ENCODE results near the gene PRRG1. TPM values are rescaled to one million over a fixed set of nuclear protein-coding genes. Genes with fewer than 3 reads are reported as not detected.

PRRG1 gene
- polyA plus RNA-seq, 2 donors, result 1.8 to 1.9 TPM

DNA sequence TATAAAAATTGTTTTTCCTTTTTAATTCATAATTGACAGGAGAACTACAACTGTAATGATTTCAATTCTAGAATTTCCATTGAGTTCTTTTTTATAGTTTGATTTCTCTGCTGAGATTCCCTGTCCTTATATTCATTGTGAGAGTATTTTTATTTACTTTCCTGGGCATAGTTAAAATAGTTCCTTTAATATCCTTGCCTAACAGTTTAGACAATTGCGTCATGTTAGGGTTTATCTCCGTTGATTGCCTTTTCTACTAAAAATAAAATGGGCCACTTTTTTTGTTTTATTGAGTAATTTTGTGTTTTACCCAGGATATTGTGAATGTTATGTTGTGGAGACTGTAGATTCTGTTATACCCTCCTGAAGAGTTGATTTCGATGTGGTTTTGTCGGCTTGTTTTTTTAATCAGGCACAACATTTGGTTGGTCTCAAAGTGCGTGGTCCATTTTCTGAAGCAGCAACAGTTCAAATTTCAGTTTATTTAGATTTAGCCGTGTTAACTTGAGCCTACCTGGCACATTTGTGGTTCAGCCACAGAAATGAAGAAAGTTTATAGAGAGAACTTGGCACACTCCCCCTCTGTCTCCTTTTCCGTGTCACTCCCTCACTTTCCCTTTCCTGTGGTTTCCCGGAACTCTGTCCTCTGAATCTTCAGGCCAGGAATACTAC, 16.0 kb upstream of the PRRG1 start:
- Histone ChIP-seq H3K27ac (ENCODE audit: low read depth in 2 of 2, low read length in 1 of 2) (no peak overlapping the region), H3K4me1 (ENCODE audit: control insufficient read depth in 2 of 2, insufficient read depth in 2 of 2, low read length in 1 of 2) (no peaks in the 10 kb centered on the region), H3K27me3 (ENCODE audit: control insufficient read depth in 1 of 2, insufficient read depth in 2 of 2, low read length in 2 of 2) (peaks cover 0 to 7% of the 10 kb centered on the region in 2 donors), H3K36me3 (ENCODE audit: control insufficient read depth in 2 of 2, insufficient read depth in 2 of 2, low read length in 1 of 2) (no peaks in the 10 kb centered on the region), H3K4me3 (ENCODE audit: low read depth in 1 of 2, low read length in 2 of 2) (no peak overlapping the region), H3K9me3 (ENCODE audit: control insufficient read depth in 2 of 2, insufficient read depth in 1 of 2, low read depth in 1 of 2, low read length in 1 of 2) (no peaks in the 10 kb centered on the region)
- WGBS, 2 donors, result 72 to 74% methylated on average over 8 of the region's 8 CpGs

DNA sequence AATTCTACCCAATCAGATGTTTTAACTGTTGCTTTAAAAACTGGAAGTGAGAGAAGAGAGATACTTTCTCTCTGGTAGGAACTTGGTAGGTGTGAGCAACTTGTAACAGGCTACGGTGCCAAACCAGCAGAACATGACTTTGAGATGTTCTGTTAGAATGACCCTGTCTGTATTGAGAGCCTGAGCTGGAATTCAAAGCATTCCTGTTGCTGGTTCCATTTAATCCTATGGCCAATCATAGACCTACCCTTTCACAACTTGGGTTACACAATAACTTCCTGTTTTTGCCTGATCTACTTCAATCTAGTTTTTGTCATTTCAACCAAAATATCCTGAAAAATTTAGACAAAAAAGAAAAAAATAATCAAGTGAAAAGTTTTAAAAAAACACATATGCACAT, 1.7 kb upstream of the PRRG1 start:
- no peaks in the 10 kb centered on the region for H3K9me3 ChIP-seq (ENCODE audit: control insufficient read depth in 2 of 2, insufficient read depth in 1 of 2, low read depth in 1 of 2, low read length in 1 of 2)
- no peak overlapping the region for H3K27ac ChIP-seq (ENCODE audit: low read depth in 2 of 2, low read length in 1 of 2)
- H3K4me3 ChIP-seq (ENCODE audit: low read depth in 1 of 2, low read length in 2 of 2), result no peak overlapping the region
- no peaks in the 10 kb centered on the region for H3K27me3 ChIP-seq (ENCODE audit: control insufficient read depth in 1 of 2, insufficient read depth in 2 of 2, low read length in 2 of 2)
- H3K4me1 ChIP-seq (ENCODE audit: control insufficient read depth in 2 of 2, insufficient read depth in 2 of 2, low read length in 1 of 2), result no peaks in the 10 kb centered on the region
- no peaks in the 10 kb centered on the region for H3K36me3 ChIP-seq (ENCODE audit: control insufficient read depth in 2 of 2, insufficient read depth in 2 of 2, low read length in 1 of 2)
- WGBS, 2 donors, result 50 to 56% methylated on average over 1 of the region's 1 CpG

DNA sequence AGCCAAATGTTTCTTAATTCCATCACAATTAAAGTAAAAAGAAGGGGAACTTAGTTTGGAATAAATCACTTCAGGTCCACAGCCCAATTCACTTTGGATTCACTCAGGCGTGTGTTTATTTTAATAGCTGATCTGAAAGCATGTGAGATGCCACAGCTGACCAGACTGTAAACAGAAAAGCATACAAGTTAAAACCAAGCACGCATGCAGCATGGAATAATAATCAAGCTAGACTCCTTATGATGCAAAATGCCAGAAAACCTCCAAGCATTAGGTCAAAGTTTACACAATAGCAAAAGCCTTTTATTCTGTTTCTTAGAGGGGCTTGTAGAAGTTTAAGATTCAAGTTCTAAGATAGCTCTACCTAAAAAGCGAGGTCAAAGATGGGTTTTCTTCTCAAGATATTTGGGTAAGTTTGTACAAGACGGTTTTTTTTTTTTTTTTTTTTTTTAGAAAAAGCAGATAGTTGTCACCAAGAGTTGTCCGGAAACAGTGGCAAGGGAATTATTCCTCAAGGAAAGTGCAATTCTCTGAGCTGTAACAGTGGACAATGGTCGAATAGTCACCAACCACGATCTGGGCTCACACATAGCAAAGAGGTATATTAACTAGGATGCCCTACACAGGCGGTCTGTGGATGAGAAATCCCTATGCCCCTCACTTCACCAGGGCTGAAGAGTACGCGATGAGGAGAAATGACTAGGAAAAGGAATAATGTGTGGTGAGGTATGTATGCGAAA, 763 bp upstream of the PRRG1 start:
- Histone ChIP-seq H3K27ac (ENCODE audit: low read depth in 2 of 2, low read length in 1 of 2) (peak overlapping the region; percentile 23 to 63), H3K36me3 (ENCODE audit: control insufficient read depth in 2 of 2, insufficient read depth in 2 of 2, low read length in 1 of 2) (no peaks in the 10 kb centered on the region), H3K4me1 (ENCODE audit: control insufficient read depth in 2 of 2, insufficient read depth in 2 of 2, low read length in 1 of 2) (no peaks in the 10 kb centered on the region), H3K4me3 (ENCODE audit: low read depth in 1 of 2, low read length in 2 of 2) (peak overlapping the region in 1 of 2 donors; percentile 56), H3K9me3 (ENCODE audit: control insufficient read depth in 2 of 2, insufficient read depth in 1 of 2, low read depth in 1 of 2, low read length in 1 of 2) (no peaks in the 10 kb centered on the region), H3K27me3 (ENCODE audit: control insufficient read depth in 1 of 2, insufficient read depth in 2 of 2, low read length in 2 of 2) (no peaks in the 10 kb centered on the region)
- WGBS, 2 donors, result 36 to 39% methylated on average over 11 of the region's 11 CpGs

DNA sequence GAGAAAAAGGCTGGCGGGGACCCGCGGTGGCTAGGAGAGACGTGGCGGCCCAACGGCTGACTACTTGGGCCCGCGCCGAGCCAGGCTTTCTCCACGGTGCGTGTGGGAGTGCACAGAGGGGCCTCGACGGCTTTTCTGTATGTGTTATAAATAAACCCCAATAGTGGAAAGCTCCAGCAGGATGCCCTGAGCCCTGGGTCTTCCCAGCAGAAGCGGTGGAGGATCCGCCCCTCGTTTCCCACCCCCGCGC, 268 bp upstream of the PRRG1 start:
- no peaks in the 10 kb centered on the region for H3K36me3 ChIP-seq (ENCODE audit: control insufficient read depth in 2 of 2, insufficient read depth in 2 of 2, low read length in 1 of 2)
- no peaks in the 10 kb centered on the region for H3K9me3 ChIP-seq (ENCODE audit: control insufficient read depth in 2 of 2, insufficient read depth in 1 of 2, low read depth in 1 of 2, low read length in 1 of 2)
- H3K27me3 ChIP-seq (ENCODE audit: control insufficient read depth in 1 of 2, insufficient read depth in 2 of 2, low read length in 2 of 2), result no peaks in the 10 kb centered on the region
- peak overlapping the region in 1 of 2 donors; percentile 56 for H3K4me3 ChIP-seq (ENCODE audit: low read depth in 1 of 2, low read length in 2 of 2)
- 2 to 22% methylated on average over 15 to 18 of the region's 18 CpGs for WGBS, 2 donors
- H3K27ac ChIP-seq (ENCODE audit: low read depth in 2 of 2, low read length in 1 of 2), result peak overlapping the region; percentile 23 to 63
- H3K4me1 ChIP-seq (ENCODE audit: control insufficient read depth in 2 of 2, insufficient read depth in 2 of 2, low read length in 1 of 2), result no peaks in the 10 kb centered on the region

DNA sequence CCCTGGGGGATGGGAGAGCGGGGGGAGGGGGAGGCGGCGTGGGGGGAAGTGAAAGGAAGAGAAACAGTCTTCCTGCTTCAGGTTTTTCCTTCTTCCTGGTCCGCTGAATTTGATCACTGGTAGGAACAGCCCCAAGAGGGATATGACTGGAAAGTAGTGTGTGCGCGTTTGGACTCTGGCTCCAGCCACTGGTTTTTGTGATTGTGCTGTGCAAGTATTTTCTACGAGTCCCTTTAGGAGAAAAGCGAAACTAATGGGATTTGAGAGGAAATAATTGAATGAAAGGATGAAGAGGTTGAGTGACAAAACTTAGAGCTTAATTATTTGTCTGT, 836 bp downstream of the PRRG1 start:
- Histone ChIP-seq H3K9me3 (ENCODE audit: control insufficient read depth in 2 of 2, insufficient read depth in 1 of 2, low read depth in 1 of 2, low read length in 1 of 2) (no peaks in the 10 kb centered on the region), H3K4me3 (ENCODE audit: low read depth in 1 of 2, low read length in 2 of 2) (peak overlapping the region; percentile 56 to 68), H3K36me3 (ENCODE audit: control insufficient read depth in 2 of 2, insufficient read depth in 2 of 2, low read length in 1 of 2) (no peaks in the 10 kb centered on the region), H3K27me3 (ENCODE audit: control insufficient read depth in 1 of 2, insufficient read depth in 2 of 2, low read length in 2 of 2) (no peaks in the 10 kb centered on the region), H3K27ac (ENCODE audit: low read depth in 2 of 2, low read length in 1 of 2) (peak overlapping the region in 1 of 2 donors; percentile 73), H3K4me1 (ENCODE audit: control insufficient read depth in 2 of 2, insufficient read depth in 2 of 2, low read length in 1 of 2) (no peaks in the 10 kb centered on the region)
- 4 to 24% methylated on average over 8 of the region's 8 CpGs for WGBS, 2 donors

DNA sequence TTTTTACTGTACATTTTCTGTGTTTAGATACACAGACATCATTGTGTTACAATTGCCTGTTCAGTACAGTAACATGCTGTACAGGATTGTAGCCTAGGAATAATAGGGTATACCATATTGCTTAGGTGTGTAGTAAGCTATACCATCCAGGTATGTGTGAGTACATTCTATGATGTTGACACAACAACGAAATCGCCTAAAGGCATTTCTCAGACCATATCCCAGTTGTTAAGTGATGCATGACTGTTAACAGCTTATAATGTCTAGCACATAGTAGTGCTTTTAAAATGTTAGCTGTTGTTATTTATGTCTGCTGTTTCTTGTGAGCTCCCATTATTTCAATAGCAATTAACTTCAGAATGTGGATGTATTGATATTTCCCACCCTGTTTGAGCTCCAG, 4.5 kb downstream of the PRRG1 start:
- no peaks in the 10 kb centered on the region for H3K9me3 ChIP-seq (ENCODE audit: control insufficient read depth in 2 of 2, insufficient read depth in 1 of 2, low read depth in 1 of 2, low read length in 1 of 2)
- no peak overlapping the region for H3K27ac ChIP-seq (ENCODE audit: low read depth in 2 of 2, low read length in 1 of 2)
- no peaks in the 10 kb centered on the region for H3K36me3 ChIP-seq (ENCODE audit: control insufficient read depth in 2 of 2, insufficient read depth in 2 of 2, low read length in 1 of 2)
- WGBS, 2 donors, result 59 to 81% methylated on average over 2 of the region's 2 CpGs
- no peaks in the 10 kb centered on the region for H3K27me3 ChIP-seq (ENCODE audit: control insufficient read depth in 1 of 2, insufficient read depth in 2 of 2, low read length in 2 of 2)
- no peak overlapping the region for H3K4me3 ChIP-seq (ENCODE audit: low read depth in 1 of 2, low read length in 2 of 2)
- H3K4me1 ChIP-seq (ENCODE audit: control insufficient read depth in 2 of 2, insufficient read depth in 2 of 2, low read length in 1 of 2), result no peaks in the 10 kb centered on the region

DNA sequence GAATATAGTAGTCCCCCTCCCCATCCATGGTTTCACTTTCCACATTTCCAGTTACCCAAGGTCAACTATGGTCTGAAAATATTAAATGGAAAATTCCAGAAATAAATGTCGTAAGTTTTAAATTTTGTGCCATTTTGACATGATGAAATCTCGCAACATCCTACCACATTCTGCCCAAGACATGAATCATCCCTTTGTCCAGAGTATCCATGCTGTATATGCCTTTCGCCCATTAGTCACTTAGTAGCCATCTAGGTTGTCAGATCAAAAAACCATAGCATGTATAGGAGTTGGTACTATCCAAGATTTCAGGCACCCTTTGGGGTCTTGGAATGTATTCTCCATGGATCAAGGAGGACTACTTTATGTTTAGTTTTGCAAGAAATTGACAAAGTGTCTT, 8.3 kb downstream of the PRRG1 start:
- H3K27ac ChIP-seq (ENCODE audit: low read depth in 2 of 2, low read length in 1 of 2), result no peak overlapping the region
- no peaks in the 10 kb centered on the region for H3K27me3 ChIP-seq (ENCODE audit: control insufficient read depth in 1 of 2, insufficient read depth in 2 of 2, low read length in 2 of 2)
- 90% methylated on average over 3 of the region's 3 CpGs for WGBS, 2 donors
- H3K4me1 ChIP-seq (ENCODE audit: control insufficient read depth in 2 of 2, insufficient read depth in 2 of 2, low read length in 1 of 2), result no peaks in the 10 kb centered on the region
- H3K9me3 ChIP-seq (ENCODE audit: control insufficient read depth in 2 of 2, insufficient read depth in 1 of 2, low read depth in 1 of 2, low read length in 1 of 2), result no peaks in the 10 kb centered on the region
- H3K4me3 ChIP-seq (ENCODE audit: low read depth in 1 of 2, low read length in 2 of 2), result no peak overlapping the region
- no peaks in the 10 kb centered on the region for H3K36me3 ChIP-seq (ENCODE audit: control insufficient read depth in 2 of 2, insufficient read depth in 2 of 2, low read length in 1 of 2)

DNA sequence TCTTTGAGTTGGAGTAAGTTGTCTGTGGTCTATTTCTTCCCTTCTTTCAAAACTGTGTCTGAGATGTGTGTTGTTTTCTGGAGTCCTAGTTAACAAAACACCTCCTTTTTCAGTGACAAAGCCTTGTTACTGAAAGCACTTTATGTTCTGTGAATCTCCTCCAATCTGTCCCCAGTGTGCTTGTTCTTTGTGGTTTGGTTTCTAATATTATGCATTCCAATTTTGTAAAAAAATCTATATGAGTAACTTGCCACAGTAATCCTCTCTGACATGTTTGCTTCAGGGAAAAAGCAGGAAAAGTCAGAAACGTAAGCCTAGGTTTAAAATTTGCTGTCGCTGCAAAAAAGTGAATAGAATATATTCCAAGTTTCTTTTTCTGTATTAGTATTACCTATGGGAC, 12.4 kb downstream of the PRRG1 start:
- no peaks in the 10 kb centered on the region for H3K27me3 ChIP-seq (ENCODE audit: control insufficient read depth in 1 of 2, insufficient read depth in 2 of 2, low read length in 2 of 2)
- WGBS, 2 donors, result 39 to 60% methylated on average over 2 of the region's 2 CpGs
- H3K9me3 ChIP-seq (ENCODE audit: control insufficient read depth in 2 of 2, insufficient read depth in 1 of 2, low read depth in 1 of 2, low read length in 1 of 2), result no peaks in the 10 kb centered on the region
- no peak overlapping the region for H3K4me3 ChIP-seq (ENCODE audit: low read depth in 1 of 2, low read length in 2 of 2)
- H3K36me3 ChIP-seq (ENCODE audit: control insufficient read depth in 2 of 2, insufficient read depth in 2 of 2, low read length in 1 of 2), result no peaks in the 10 kb centered on the region
- H3K4me1 ChIP-seq (ENCODE audit: control insufficient read depth in 2 of 2, insufficient read depth in 2 of 2, low read length in 1 of 2), result no peaks in the 10 kb centered on the region
- H3K27ac ChIP-seq (ENCODE audit: low read depth in 2 of 2, low read length in 1 of 2), result no peak overlapping the region

DNA sequence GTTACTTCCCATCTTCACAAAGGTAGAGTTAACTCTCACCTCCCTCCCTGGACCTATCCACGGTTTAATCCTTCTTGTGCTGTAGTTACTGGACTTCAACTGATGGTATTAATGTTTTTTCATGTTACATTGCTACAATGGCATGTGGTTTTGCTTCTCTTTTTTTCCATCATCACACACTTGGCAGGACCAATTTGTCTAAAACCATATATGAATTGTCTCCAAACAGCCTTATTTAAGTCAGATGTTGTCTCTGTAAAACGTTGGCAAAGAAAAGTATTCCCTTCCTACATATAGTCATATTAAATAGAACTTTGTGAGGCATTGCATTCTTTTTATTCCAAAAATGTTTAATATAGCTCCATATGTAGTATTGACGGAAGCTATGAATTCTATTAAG, 15.5 kb downstream of the PRRG1 start:
- no peaks in the 10 kb centered on the region for H3K9me3 ChIP-seq (ENCODE audit: control insufficient read depth in 2 of 2, insufficient read depth in 1 of 2, low read depth in 1 of 2, low read length in 1 of 2)
- H3K4me1 ChIP-seq (ENCODE audit: control insufficient read depth in 2 of 2, insufficient read depth in 2 of 2, low read length in 1 of 2), result no peaks in the 10 kb centered on the region
- 60 to 79% methylated on average over 3 of the region's 3 CpGs for WGBS, 2 donors
- H3K27me3 ChIP-seq (ENCODE audit: control insufficient read depth in 1 of 2, insufficient read depth in 2 of 2, low read length in 2 of 2), result no peaks in the 10 kb centered on the region
- H3K4me3 ChIP-seq (ENCODE audit: low read depth in 1 of 2, low read length in 2 of 2), result no peak overlapping the region
- no peak overlapping the region for H3K27ac ChIP-seq (ENCODE audit: low read depth in 2 of 2, low read length in 1 of 2)
- H3K36me3 ChIP-seq (ENCODE audit: control insufficient read depth in 2 of 2, insufficient read depth in 2 of 2, low read length in 1 of 2), result no peaks in the 10 kb centered on the region

DNA sequence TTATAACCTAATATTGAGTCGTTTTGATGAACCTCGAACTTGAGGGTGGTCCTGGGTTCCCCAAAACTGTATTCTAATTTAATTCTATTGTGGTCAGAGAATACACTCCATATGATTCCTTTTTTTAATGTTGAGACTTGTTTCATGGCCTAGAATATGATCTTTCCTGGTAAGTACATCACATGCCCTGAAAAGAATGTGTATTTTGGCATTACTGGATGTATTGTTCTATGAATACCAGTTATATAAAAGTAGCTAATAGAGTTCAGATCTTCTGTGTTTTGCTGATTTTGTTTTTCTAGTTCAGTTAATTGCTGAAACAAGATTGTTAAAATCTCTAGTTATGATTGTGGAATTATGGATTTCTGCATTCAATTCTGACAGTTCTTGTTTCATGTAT, 18.8 kb downstream of the PRRG1 start:
- no peaks in the 10 kb centered on the region for H3K27me3 ChIP-seq (ENCODE audit: control insufficient read depth in 1 of 2, insufficient read depth in 2 of 2, low read length in 2 of 2)
- H3K9me3 ChIP-seq (ENCODE audit: control insufficient read depth in 2 of 2, insufficient read depth in 1 of 2, low read depth in 1 of 2, low read length in 1 of 2), result no peaks in the 10 kb centered on the region
- H3K36me3 ChIP-seq (ENCODE audit: control insufficient read depth in 2 of 2, insufficient read depth in 2 of 2, low read length in 1 of 2), result no peaks in the 10 kb centered on the region
- H3K27ac ChIP-seq (ENCODE audit: low read depth in 2 of 2, low read length in 1 of 2), result no peak overlapping the region
- H3K4me3 ChIP-seq (ENCODE audit: low read depth in 1 of 2, low read length in 2 of 2), result no peak overlapping the region
- no peaks in the 10 kb centered on the region for H3K4me1 ChIP-seq (ENCODE audit: control insufficient read depth in 2 of 2, insufficient read depth in 2 of 2, low read length in 1 of 2)
- WGBS, 2 donors, result 61 to 78% methylated on average over 2 of the region's 2 CpGs
